ENCODE results near the gene TMEM132D.
"Not testable (repeated sequence)": the region's sequence is repeated elsewhere in the genome, so short reads cannot be mapped to it uniquely, and the experiment has no call there.

Gene TMEM132D

DNA sequence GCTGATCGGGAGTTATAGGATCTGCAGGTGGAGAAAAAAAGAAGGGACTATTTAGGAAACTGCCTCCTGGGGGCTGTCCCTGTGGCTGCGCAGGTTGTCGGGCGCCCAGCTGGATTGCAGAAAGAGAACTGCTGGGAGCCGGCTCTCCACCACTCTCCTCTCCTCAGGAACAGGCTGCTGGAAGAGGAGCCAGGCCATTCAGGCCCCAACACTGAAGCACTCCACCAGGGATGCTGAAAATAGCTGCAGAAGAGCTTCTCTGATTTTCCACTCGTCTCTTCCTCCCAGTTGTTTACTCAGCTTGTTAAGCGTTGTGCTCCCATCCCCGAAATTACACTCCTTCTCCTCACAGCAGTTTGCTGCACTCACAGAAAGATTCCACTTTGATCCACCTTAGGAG is 703.2 kb downstream of the TMEM132D start:
- H3K27ac Mint-ChIP-seq = no peak overlapping the region
- DNase-seq (ENCODE audit: low spot score in 2 of 2) (no peak), ATAC-seq (ENCODE audit: low read depth) (no peak)
- H3K36me3 Mint-ChIP-seq = no peaks in the 10 kb centered on the region
- peaks cover 4% of the 10 kb centered on the region for H3K27me3 Mint-ChIP-seq
- H3K4me3 Mint-ChIP-seq = no peak overlapping the region
- H3K4me1 Mint-ChIP-seq = no peaks in the 10 kb centered on the region
- no peaks in the 10 kb centered on the region for H3K9me3 Mint-ChIP-seq

GRCh38 chr12:129196927-129197326 is 706.9 kb downstream of the TMEM132D start:
- Mint-ChIP-seq H3K27me3 (peaks cover 6% of the 10 kb centered on the region), H3K9me3 (peaks cover 1% of the 10 kb centered on the region), H3K27ac (no peak overlapping the region), H3K4me1 (no peaks in the 10 kb centered on the region), H3K4me3 (no peak overlapping the region), H3K36me3 (no peaks in the 10 kb centered on the region)
- no peak for ATAC-seq (ENCODE audit: low read depth)
- DNase-seq (ENCODE audit: low spot score in 2 of 2) = no peak

DNA sequence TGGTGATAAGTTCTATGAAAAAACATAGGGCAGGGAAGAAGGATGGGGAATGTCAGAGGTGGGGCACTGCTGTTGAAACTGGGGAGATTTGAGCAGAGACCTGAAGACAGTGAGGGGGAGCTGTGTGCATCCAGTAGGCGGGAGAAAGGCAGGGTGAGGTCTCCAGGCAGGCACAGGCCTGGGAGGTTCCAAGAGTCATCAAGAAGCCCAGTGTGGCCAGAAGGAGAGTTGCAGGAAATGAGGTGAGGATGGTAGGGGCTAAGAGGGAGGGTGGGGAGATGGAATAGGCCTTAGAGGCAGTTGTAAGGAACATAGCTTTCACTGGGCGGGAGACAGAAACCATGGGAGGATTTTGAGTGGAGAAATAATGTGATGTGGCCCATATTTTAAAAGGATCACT is 708.7 kb downstream of the TMEM132D start:
- H3K27ac Mint-ChIP-seq = no peak overlapping the region
- peaks cover 3% of the 10 kb centered on the region for H3K27me3 Mint-ChIP-seq
- H3K36me3 Mint-ChIP-seq = no peaks in the 10 kb centered on the region
- DNase-seq (ENCODE audit: low spot score in 2 of 2) (no peak), ATAC-seq (ENCODE audit: low read depth) (no peak)
- peaks cover 1% of the 10 kb centered on the region for H3K9me3 Mint-ChIP-seq
- H3K4me1 Mint-ChIP-seq = no peaks in the 10 kb centered on the region
- no peak overlapping the region for H3K4me3 Mint-ChIP-seq

GRCh38 chr12:129193263-129193871 is 710.5 kb downstream of the TMEM132D start:
- DNase-seq (ENCODE audit: low spot score in 2 of 2) = no peak
- peaks cover 1% of the 10 kb centered on the region for H3K9me3 Mint-ChIP-seq
- no peak overlapping the region for H3K4me3 Mint-ChIP-seq
- no peak overlapping the region for H3K27ac Mint-ChIP-seq
- peaks cover 5% of the 10 kb centered on the region for H3K27me3 Mint-ChIP-seq
- no peak for ATAC-seq (ENCODE audit: low read depth)
- no peaks in the 10 kb centered on the region for H3K4me1 Mint-ChIP-seq
- H3K36me3 Mint-ChIP-seq = peaks cover 2% of the 10 kb centered on the region

- Mint-ChIP-seq H3K4me1 (no peaks in the 10 kb centered on the region), H3K9me3 (peaks cover 1% of the 10 kb centered on the region), H3K27ac (no peak overlapping the region), H3K4me3 (no peak overlapping the region), H3K36me3 (peaks cover 2% of the 10 kb centered on the region), H3K27me3 (peaks cover 8% of the 10 kb centered on the region)
- DNase-seq (ENCODE audit: low spot score in 2 of 2) = no peak
- no peak for ATAC-seq (ENCODE audit: low read depth)
These were observed 713.0 kb downstream of the TMEM132D start for GRCh38 chr12:129190827-129191226.

DNA sequence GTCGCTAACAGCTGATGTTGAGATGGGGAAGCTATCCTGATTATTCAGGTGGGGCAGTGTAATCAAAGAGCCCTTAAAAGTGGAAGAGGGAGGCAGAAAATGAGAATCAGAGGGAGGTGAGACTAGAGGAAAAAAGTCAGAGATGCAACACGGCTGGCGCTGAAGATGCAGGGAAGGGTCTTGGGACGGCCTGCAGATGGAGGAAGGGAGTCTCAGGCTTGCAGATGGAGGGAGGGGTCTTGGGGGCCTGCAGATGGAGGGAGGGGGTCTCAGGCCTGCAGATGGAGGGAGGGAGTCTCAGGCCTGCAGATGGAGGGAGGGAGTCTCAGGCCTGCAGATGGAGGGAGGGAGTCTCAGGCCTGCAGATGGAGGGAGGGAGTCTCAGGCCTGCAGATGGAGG is 713.9 kb downstream of the TMEM132D start:
- not testable (repeated sequence) for ATAC-seq (ENCODE audit: low read depth); H3K9me3 Mint-ChIP-seq

DNA sequence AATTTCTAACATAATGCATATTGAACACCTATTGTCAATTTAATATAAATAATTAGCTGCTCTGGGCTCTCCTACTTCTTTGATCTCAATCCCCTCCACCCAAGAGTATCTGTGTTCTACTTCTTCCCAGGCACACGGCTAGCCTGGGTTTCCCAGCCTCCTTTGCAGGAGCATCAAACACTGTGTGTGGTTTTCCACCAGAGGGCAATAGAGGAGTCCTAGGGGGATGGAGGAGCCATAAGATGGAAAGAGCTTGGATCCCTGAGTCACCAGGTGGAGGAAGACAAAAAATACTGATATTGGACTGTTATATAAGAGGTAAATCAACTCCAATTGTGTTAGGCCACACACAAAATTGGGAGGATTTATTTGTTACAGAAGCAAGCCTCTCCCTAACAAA is 716.9 kb downstream of the TMEM132D start:
- Mint-ChIP-seq H3K27me3 (peaks cover 5% of the 10 kb centered on the region), H3K9me3 (no peaks in the 10 kb centered on the region), H3K36me3 (peaks cover 2% of the 10 kb centered on the region), H3K27ac (no peak overlapping the region), H3K4me1 (no peaks in the 10 kb centered on the region), H3K4me3 (no peak overlapping the region)
- ATAC-seq (ENCODE audit: low read depth) = no peak
- DNase-seq (ENCODE audit: low spot score in 2 of 2) = no peak

More for the DNA sequence above, 713.9 kb downstream of the TMEM132D start:
- not testable (repeated sequence) for H3K4me1 Mint-ChIP-seq; DNase-seq (ENCODE audit: low spot score in 2 of 2); H3K27me3 Mint-ChIP-seq; H3K36me3 Mint-ChIP-seq; H3K27ac Mint-ChIP-seq; H3K4me3 Mint-ChIP-seq

- H3K4me1 Mint-ChIP-seq = no peaks in the 10 kb centered on the region
- H3K27me3 Mint-ChIP-seq = peaks cover 7% of the 10 kb centered on the region
- H3K4me3 Mint-ChIP-seq = no peak overlapping the region
- no peaks in the 10 kb centered on the region for H3K9me3 Mint-ChIP-seq
- H3K36me3 Mint-ChIP-seq = peaks cover 2% of the 10 kb centered on the region
- DNase-seq (ENCODE audit: low spot score in 2 of 2) (no peak), ATAC-seq (ENCODE audit: low read depth) (no peak)
- no peak overlapping the region for H3K27ac Mint-ChIP-seq
These were observed 718.0 kb downstream of the TMEM132D start for GRCh38 chr12:129185855-129186254.

GRCh38 chr12:129184127-129184928 is 719.5 kb downstream of the TMEM132D start:
- no peak for ATAC-seq (ENCODE audit: low read depth)
- no peaks in the 10 kb centered on the region for H3K36me3 Mint-ChIP-seq
- no peaks in the 10 kb centered on the region for H3K4me1 Mint-ChIP-seq
- no peak for DNase-seq (ENCODE audit: low spot score in 2 of 2)
- no peak overlapping the region for H3K4me3 Mint-ChIP-seq
- H3K27ac Mint-ChIP-seq = no peak overlapping the region
- H3K9me3 Mint-ChIP-seq = no peaks in the 10 kb centered on the region
- H3K27me3 Mint-ChIP-seq = peaks cover 13% of the 10 kb centered on the region

- H3K27ac Mint-ChIP-seq = no peak overlapping the region
- ATAC-seq (ENCODE audit: low read depth) (no peak), DNase-seq (ENCODE audit: low spot score in 2 of 2) (no peak)
- H3K9me3 Mint-ChIP-seq = peaks cover 2% of the 10 kb centered on the region
- peaks cover 10% of the 10 kb centered on the region for H3K27me3 Mint-ChIP-seq
- H3K36me3 Mint-ChIP-seq = no peaks in the 10 kb centered on the region
- H3K4me3 Mint-ChIP-seq = no peak overlapping the region
- H3K4me1 Mint-ChIP-seq = no peaks in the 10 kb centered on the region
These were observed 723.8 kb downstream of the TMEM132D start for GRCh38 chr12:129179941-129180553.

- Mint-ChIP-seq H3K4me3 (no peak overlapping the region), H3K9me3 (no peaks in the 10 kb centered on the region), H3K36me3 (no peaks in the 10 kb centered on the region), H3K27me3 (peaks cover 3% of the 10 kb centered on the region), H3K27ac (no peak overlapping the region), H3K4me1 (no peaks in the 10 kb centered on the region)
- DNase-seq (ENCODE audit: low spot score in 2 of 2) (no peak), ATAC-seq (ENCODE audit: low read depth) (no peak)
These were observed 733.9 kb downstream of the TMEM132D start for GRCh38 chr12:129169928-129170327.

- no peak overlapping the region for H3K4me3 Mint-ChIP-seq
These were observed 740.0 kb downstream of the TMEM132D start for GRCh38 chr12:129163861-129164260.

DNA sequence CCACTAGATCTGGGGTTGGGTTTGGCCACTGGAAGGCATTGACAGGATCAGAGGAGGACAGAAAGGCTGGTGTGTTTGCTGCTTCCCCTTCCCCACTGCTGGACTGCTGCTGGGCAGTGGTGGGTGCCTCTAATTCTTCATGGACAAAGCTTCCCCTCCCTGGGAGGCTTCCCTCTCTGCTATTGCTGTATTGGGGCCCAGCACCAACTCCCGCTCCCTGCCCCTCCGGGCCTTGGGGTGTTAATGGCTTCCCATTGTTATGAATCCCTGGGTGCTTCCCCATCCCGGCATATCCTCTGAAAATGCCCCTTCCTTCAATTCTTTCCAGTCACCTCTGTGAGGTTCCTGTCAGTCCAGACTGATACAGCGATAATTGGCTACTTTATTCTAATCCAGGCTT is 740.4 kb downstream of the TMEM132D start:
- H3K27ac Mint-ChIP-seq = no peak overlapping the region
- DNase-seq (ENCODE audit: low spot score in 2 of 2) (no peak), ATAC-seq (ENCODE audit: low read depth) (no peak)

More at GRCh38 chr12:129163861-129164260, 740.0 kb downstream of the TMEM132D start:
- Mint-ChIP-seq H3K27ac (no peak overlapping the region), H3K27me3 (peaks cover 5% of the 10 kb centered on the region), H3K4me1 (no peaks in the 10 kb centered on the region), H3K36me3 (no peaks in the 10 kb centered on the region), H3K9me3 (peaks cover 1% of the 10 kb centered on the region)
- no peak for DNase-seq (ENCODE audit: low spot score in 2 of 2)
- ATAC-seq (ENCODE audit: low read depth) = no peak

DNA sequence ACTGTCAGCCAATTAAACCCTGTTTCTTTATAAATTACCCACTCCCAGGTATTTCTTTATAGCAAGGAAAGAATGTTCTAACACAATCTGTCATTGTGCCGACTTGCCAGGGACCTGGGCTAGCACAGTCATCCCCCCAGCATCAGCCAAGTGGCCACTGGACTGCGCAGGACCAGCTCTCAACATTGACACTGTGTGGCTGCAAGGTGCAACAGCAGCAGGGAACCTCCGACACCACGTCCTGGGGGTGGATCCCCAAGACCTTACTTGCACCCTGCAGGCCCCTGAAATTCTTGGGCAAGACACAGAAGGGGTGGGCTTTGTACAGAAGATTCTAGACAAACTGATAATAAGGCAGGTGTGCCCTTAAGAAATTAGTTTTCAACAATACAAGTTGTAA is 741.0 kb downstream of the TMEM132D start:
- no peak for ATAC-seq (ENCODE audit: low read depth)
- H3K27me3 Mint-ChIP-seq = peaks cover 7% of the 10 kb centered on the region
- no peak overlapping the region for H3K4me3 Mint-ChIP-seq
- DNase-seq (ENCODE audit: low spot score in 2 of 2) = no peak
- no peaks in the 10 kb centered on the region for H3K36me3 Mint-ChIP-seq
- H3K27ac Mint-ChIP-seq = no peak overlapping the region
- H3K4me1 Mint-ChIP-seq = no peaks in the 10 kb centered on the region
- H3K9me3 Mint-ChIP-seq = peaks cover 5% of the 10 kb centered on the region

More for the DNA sequence above, 740.4 kb downstream of the TMEM132D start:
- H3K4me3 Mint-ChIP-seq = no peak overlapping the region
- H3K36me3 Mint-ChIP-seq = no peaks in the 10 kb centered on the region
- peaks cover 5% of the 10 kb centered on the region for H3K27me3 Mint-ChIP-seq
- no peaks in the 10 kb centered on the region for H3K4me1 Mint-ChIP-seq
- peaks cover 2% of the 10 kb centered on the region for H3K9me3 Mint-ChIP-seq

Measured in memory B cell (primary cell).